T-cell (primary cell): ENCODE measurements around the gene CD320. TPM values are rescaled to one million over a fixed set of nuclear protein-coding genes. Genes with fewer than 3 reads are reported as not detected.
"Not testable (repeated sequence)": the region's sequence is repeated elsewhere in the genome, so short reads cannot be mapped to it uniquely, and the experiment has no call there.

Experiments
- ATAC-seq, 4 experiments: fragments of 200-7000 bp in 3 of 4; fragments of 150-1000 bp in 1 of 4; cut with Tn5 transposase; replicated peaks in 1 of 4; 1 replicate in 3 of 4; 2 replicates in 1 of 4; pipeline ENCODE4 v1.10.0; 2021; ENCODE audit warnings: moderate library complexity in 3 of 4, mild to moderate bottlenecking in 2 of 4, moderate number of reproducible peaks in 1 of 4
- CTCF ChIA-PET, 2 donors: fragments of 300-600 bp; sonication (Branson Sonifier 250); formaldehyde crosslinking; loops; one replicate each; lab custom pipeline; 2022; ENCODE audit warnings: antibody characterized with exemption in 2 of 2; lab: Charles Lee
- POLR2A ChIA-PET, 2 donors: fragments of 300-600 bp; sonication (Branson Sonifier 250); formaldehyde crosslinking; loops; one replicate each; lab custom pipeline; 2022; ENCODE audit warnings: antibody characterized with exemption in 2 of 2; lab: Charles Lee
- DNase-seq, 35 experiments: peaks; one replicate each; pipeline versions ENCODE4 v3.0.0 to v3.0.0-alpha.2; 2013 to 2023
- H3K27ac ChIP-seq: one replicate; pipeline ENCODE4 v1.5.1; 2013; ENCODE audit warnings: low read length
- H3K27me3 ChIP-seq, 2 experiments: replicated peaks in 1 of 2; 1 replicate in 1 of 2; 2 replicates in 1 of 2; pipeline versions ENCODE4 v1.6.1 to v1.7.0; 2013; ENCODE audit warnings: low read length in 1 of 2, mixed read lengths in 1 of 2; ENCODE audit not compliant: control insufficient read depth in 2 of 2, insufficient read depth in 2 of 2; ENCODE audit errors: extremely low read depth in 1 of 2
- H3K36me3 ChIP-seq, 2 donors: 1 replicate in 1 of 2; 2 replicates in 1 of 2; pipeline versions ENCODE4 v1.6.1 to v1.7.0; 2013; ENCODE audit warnings: low read length in 1 of 2; ENCODE audit not compliant: control insufficient read depth in 2 of 2, insufficient read depth in 1 of 2; ENCODE audit errors: extremely low read depth in 1 of 2
- H3K4me1 ChIP-seq, 2 experiments: 1 replicate in 1 of 2; 2 replicates in 1 of 2; pipeline versions ENCODE4 v1.6.1 to v1.7.0; 2013; ENCODE audit warnings: low read length in 2 of 2, mixed read lengths in 1 of 2; ENCODE audit not compliant: insufficient read depth in 2 of 2, control insufficient read depth in 1 of 2; ENCODE audit errors: extremely low read depth in 1 of 2
- H3K4me3 ChIP-seq, 2 donors: 1 replicate in 1 of 2; 2 replicates in 1 of 2; pipeline versions ENCODE4 v1.5.1 to v1.7.0; 2013; ENCODE audit warnings: mild to moderate bottlenecking in 2 of 2, low read length in 1 of 2, moderate library complexity in 1 of 2; ENCODE audit not compliant: control insufficient read depth in 1 of 2; ENCODE audit errors: extremely low read depth in 1 of 2
- H3K9me3 ChIP-seq: 2 replicates; pipeline ENCODE4 v1.7.0; 2013
- H3K27ac Mint-ChIP-seq, 2 donors: one replicate each; pipeline ENCODE4 v1.8.0; 2020 to 2021; ENCODE audit warnings: mild to moderate bottlenecking in 2 of 2, mixed read lengths in 2 of 2
- H3K27me3 Mint-ChIP-seq, 2 donors: one replicate each; pipeline ENCODE4 v1.8.0; 2021 to 2022; ENCODE audit warnings: mixed read lengths in 2 of 2
- H3K36me3 Mint-ChIP-seq: one replicate; pipeline ENCODE4 v1.8.0; 2021; ENCODE audit warnings: mixed read lengths
- H3K4me1 Mint-ChIP-seq, 3 donors: one replicate each; pipeline ENCODE4 v1.8.0; 2020 to 2022; ENCODE audit warnings: mixed read lengths in 3 of 3, mild to moderate bottlenecking in 1 of 3
- H3K4me3 Mint-ChIP-seq, 3 donors: one replicate each; pipeline ENCODE4 v1.8.0; 2020 to 2022; ENCODE audit warnings: mild to moderate bottlenecking in 3 of 3, mixed read lengths in 3 of 3, moderate library complexity in 3 of 3
- H3K9me3 Mint-ChIP-seq, 3 donors: one replicate each; pipeline ENCODE4 v1.8.0; 2020 to 2022; ENCODE audit warnings: mixed read lengths in 3 of 3
- WGBS: methylation state at CpG from one replicate; pipeline ENCODE4 v1.1.5; 2013; ENCODE audit warnings: missing lambda C conversion rate; ENCODE audit not compliant: insufficient coverage; 5-methylcytosine and 5-hydroxymethylcytosine counted together
- total RNA-seq, 35 experiments: library from RNA in 6 of 35; stranded (reverse) in 6 of 35; fragments of 120-200 nt in 1 of 35; gene quantifications; one replicate each; pipeline versions ENCODE4 v1.2.1 to v1.2.4 and lab custom pipeline; 2013 to 2026

Gene CD320
- total RNA-seq, 5 donors from 2014 or later (not counting 1 experiment from before 2014, with no cell fraction given) = 26.1 to 41.5 (median 37.4) TPM

DNA sequence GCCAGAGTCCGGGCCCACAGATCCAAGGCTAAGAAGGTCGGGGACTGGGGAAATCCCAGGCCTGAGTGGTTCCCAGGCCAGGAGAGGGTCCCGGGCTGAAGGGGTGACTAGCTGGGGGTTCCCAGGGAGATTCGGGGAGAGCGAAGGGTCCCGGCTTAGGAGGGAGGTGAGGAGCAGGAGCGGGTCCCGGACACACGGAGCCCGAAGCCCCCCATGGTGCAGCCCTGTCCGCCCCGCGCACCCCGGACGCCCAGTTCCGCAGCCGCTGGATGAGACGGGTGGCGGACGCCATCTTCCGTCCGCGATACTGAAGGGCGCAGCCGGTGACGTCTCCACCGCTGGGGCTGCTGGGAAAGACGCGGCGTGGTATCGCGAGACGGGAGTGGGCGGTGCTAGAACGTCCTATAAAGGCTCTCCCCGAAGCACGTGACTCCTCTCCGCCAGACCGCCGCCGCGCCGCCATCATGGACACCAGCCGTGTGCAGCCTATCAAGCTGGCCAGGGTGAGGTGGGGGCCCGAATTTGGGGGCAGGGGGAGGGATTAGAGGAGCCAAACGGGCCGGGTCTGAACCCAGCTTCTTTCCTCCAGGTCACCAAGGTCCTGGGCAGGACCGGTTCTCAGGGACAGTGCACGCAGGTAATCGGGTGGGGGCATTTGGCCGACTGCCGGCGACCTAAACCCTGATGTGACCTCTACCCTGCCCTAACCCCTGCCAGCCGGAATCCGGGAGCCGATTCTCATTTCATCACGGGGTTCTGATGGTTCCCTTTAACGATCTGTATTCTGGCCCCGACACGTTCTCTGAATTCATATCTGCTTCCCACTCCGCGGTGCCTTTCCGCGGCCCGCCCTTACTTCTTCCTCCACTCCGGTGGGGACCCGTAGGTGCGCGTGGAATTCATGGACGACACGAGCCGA is 13.2 kb upstream of the CD320 start, which contains the start of the genes NDUFA7 and RPS28:
TSS of gene NDUFA7 (minus strand) at position 309 of the 919 bp plus-strand sequence. CDS start at position 292, 17 bp downstream.
TSS of gene RPS28 (plus strand) at position 430 of the 919 bp plus-strand sequence. CDS start at position 465, 35 bp downstream.
- CTCF ChIA-PET = interaction anchor here (0.6 to 1.2 kb wide), 4 partner anchors 20 to 401 kb away, joined by 3 to 4 read pairs (median 4); partner anchors contain the start of gene TIMM44 (in 1 of the 2)
- Histone ChIP-seq H3K4me3 (peak within 1 kb of the TSS; percentile 94 to 99), H3K27ac (peak within 1 kb of the TSS; percentile 88), H3K4me1 (peaks cover 16 to 49% of the 10 kb centered on the region in 2 experiments), H3K36me3 (peaks cover 7 to 24% of the 10 kb centered on the region in 2 donors), H3K9me3 (no peaks in the 10 kb centered on the region), H3K27me3 (no peaks in the 10 kb centered on the region)
- peaks cover 3% of the 10 kb centered on the region for H3K36me3 Mint-ChIP-seq
- DNase-seq = peak; percentile 91 to 99 (median 96)
- peak within 1 kb of the TSS; percentile 95 to 97 for H3K27ac Mint-ChIP-seq
- WGBS = under 1% methylated on average over 69 of the region's 72 CpGs
- no peaks in the 10 kb centered on the region for H3K9me3 Mint-ChIP-seq
- POLR2A ChIA-PET = no interaction called here
- peak; percentile 92 to 97 (median 96) for ATAC-seq
- H3K27me3 Mint-ChIP-seq = no peaks in the 10 kb centered on the region
- peaks cover 31 to 42% (median 38%) of the 10 kb centered on the region in 3 donors for H3K4me1 Mint-ChIP-seq
- H3K4me3 Mint-ChIP-seq = peak within 1 kb of the TSS; percentile 92 to 97 (median 94)

DNA sequence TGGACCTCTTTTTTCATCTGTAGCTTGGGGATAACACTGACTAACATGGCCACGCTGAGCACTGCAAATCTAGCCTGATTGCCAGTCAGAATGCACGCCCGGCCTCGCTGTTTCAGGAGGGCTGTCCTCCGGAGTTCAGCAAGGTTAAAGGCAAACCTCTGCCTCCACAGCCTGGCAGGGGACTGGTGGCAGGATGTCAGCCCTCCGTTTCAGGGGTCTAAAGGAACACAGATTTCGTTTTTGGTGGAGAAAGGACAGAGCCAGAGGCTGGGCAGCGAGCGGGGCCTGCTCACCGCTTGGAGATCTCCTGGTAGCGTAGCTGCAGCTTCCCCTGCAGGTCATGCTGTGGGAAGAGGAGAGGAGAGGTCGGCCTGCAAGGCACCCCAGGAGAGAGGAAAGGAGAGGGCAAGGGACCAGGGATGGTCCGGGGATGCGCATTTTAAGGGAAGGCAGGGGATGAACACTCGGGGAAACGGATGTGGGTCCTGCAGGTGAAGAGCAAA is 12.5 kb upstream of the CD320 start:
- DNase-seq (peak in 1 of 35 experiments; percentile 6), ATAC-seq (peak; percentile 0 to 12 (median 6))
- no peaks in the 10 kb centered on the region for H3K9me3 ChIP-seq
- Mint-ChIP-seq H3K4me3 (peak overlapping the region; percentile 92 to 97 (median 94)), H3K9me3 (no peaks in the 10 kb centered on the region), H3K36me3 (peaks cover 4% of the 10 kb centered on the region), H3K27me3 (no peaks in the 10 kb centered on the region), H3K27ac (peak overlapping the region; percentile 95 to 97), H3K4me1 (peaks cover 31 to 43% (median 38%) of the 10 kb centered on the region in 3 donors)
- no peaks in the 10 kb centered on the region for H3K27me3 ChIP-seq
- peaks cover 16 to 49% of the 10 kb centered on the region in 2 experiments for H3K4me1 ChIP-seq
- 2% methylated on average over 15 of the region's 16 CpGs for WGBS
- peak overlapping the region; percentile 88 for H3K27ac ChIP-seq
- CTCF ChIA-PET = interaction anchor here in 1 of 2 donors (0.6 to 1.2 kb wide), 2 partner anchors 377 to 400 kb away, joined by 4 read pairs; partner anchors contain the start of gene TIMM44
- H3K36me3 ChIP-seq = peaks cover 7 to 28% of the 10 kb centered on the region in 2 donors
- POLR2A ChIA-PET = interaction anchor here in 1 of 2 donors (0.6 kb wide), 1 partner anchor 1446 kb away, joined by 3 read pairs; no protein-coding TSS in a partner anchor
- H3K4me3 ChIP-seq = peak overlapping the region; percentile 78 to 94

DNA sequence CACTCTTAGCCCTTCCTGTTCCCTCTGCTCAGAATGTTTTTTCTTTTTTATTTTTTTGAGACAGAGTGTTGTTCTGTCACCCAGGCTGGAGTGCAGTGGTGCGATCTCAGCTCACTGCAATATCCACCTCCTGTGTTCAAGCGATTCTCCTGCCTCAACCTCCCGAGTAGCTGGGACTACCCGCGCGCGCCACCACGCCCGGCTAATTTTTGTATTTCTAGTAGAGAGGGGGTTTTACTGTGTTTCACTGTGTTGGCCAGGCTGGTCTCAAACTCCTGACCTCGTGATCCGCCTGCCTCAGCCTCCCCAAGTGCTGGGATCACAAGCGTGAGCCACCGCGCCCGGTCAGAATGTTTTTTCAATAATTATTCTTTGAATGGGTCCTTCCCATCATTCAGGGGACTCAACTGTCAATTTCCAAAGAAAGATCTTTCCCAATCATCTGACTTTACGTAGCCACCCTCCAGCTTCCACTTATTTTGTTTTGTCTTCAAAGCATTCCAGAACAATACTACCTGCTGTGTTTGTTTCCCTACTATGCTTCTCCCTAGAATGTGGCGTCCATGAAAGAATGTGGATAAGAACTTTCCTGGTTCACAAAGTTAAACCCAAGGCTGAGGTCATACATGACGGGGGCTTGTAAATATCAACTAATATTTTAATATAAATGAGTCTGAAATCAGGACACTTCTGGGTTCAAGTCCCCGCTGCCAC is 11.8 kb upstream of the CD320 start:
- H3K9me3 ChIP-seq = no peaks in the 10 kb centered on the region
- peaks cover 8% of the 10 kb centered on the region for H3K36me3 Mint-ChIP-seq
- CTCF ChIA-PET = interaction anchor here in 1 of 2 donors (1.2 kb wide), 1 partner anchor 376 kb away, joined by 4 read pairs; the partner anchor contains the start of gene TIMM44
- no peaks in the 10 kb centered on the region for H3K27me3 Mint-ChIP-seq
- H3K4me1 ChIP-seq = peaks cover 16 to 49% of the 10 kb centered on the region in 2 experiments
- ATAC-seq (no peak), DNase-seq (no peak)
- no peaks in the 10 kb centered on the region for H3K9me3 Mint-ChIP-seq
- peak overlapping the region; percentile 95 to 97 for H3K27ac Mint-ChIP-seq
- peak overlapping the region; percentile 92 to 97 (median 94) for H3K4me3 Mint-ChIP-seq
- peaks cover 7 to 34% of the 10 kb centered on the region in 2 donors for H3K36me3 ChIP-seq
- H3K4me1 Mint-ChIP-seq = peaks cover 31 to 44% (median 38%) of the 10 kb centered on the region in 3 donors
- peak overlapping the region; percentile 88 for H3K27ac ChIP-seq
- peak overlapping the region; percentile 78 to 94 for H3K4me3 ChIP-seq
- WGBS = 89% methylated on average over 7 of the region's 19 CpGs
- POLR2A ChIA-PET = interaction anchor here in 1 of 2 donors (0.6 kb wide), 1 partner anchor 1446 kb away, joined by 3 read pairs; no protein-coding TSS in a partner anchor
- H3K27me3 ChIP-seq = no peaks in the 10 kb centered on the region

DNA sequence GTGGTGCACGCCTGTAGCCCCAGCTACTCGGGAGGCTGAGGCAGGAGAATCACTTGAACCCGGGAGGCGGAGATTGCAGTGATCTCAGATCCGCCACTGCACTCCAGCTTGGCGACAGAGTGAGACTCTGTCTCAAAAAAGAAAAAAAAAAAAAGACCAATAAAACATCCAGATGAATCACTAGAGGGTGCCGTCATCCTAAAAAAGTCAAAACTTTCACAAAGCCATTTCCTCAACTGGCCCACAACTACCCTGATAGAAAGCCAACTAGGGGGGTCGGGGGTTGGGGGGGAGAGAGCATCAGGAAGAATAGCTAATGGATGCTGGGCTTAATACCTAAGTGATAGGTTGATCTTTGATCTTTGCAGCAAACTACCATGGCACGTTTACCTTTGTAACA is 10.7 kb upstream of the CD320 start:
- ATAC-seq, H3K27ac Mint-ChIP-seq, H3K27ac ChIP-seq, H3K36me3 Mint-ChIP-seq, H3K9me3 Mint-ChIP-seq, DNase-seq, H3K27me3 Mint-ChIP-seq, H3K27me3 ChIP-seq, H3K9me3 ChIP-seq, H3K4me3 ChIP-seq: not testable (repeated sequence)
- H3K36me3 ChIP-seq = peaks cover 0 to 39% of the 10 kb centered on the region in 2 donors
- Mint-ChIP-seq H3K4me1 (peaks cover 31 to 40% (median 38%) of the 10 kb centered on the region in 3 donors), H3K4me3 (peak overlapping the region in 2 of 3 donors; percentile 22 to 24)
- WGBS = 86% methylated on average over 2 of the region's 9 CpGs
- POLR2A ChIA-PET = interaction anchor here in 1 of 2 donors (0.6 kb wide), 1 partner anchor 126 kb away, joined by 9 read pairs; no protein-coding TSS in a partner anchor
- CTCF ChIA-PET = interaction anchor here (0.7 kb wide), 3 partner anchors 18 to 374 kb away, joined by 3 to 6 read pairs (median 3); no protein-coding TSS in a partner anchor
- peaks cover 16 to 43% of the 10 kb centered on the region in 2 experiments for H3K4me1 ChIP-seq

DNA sequence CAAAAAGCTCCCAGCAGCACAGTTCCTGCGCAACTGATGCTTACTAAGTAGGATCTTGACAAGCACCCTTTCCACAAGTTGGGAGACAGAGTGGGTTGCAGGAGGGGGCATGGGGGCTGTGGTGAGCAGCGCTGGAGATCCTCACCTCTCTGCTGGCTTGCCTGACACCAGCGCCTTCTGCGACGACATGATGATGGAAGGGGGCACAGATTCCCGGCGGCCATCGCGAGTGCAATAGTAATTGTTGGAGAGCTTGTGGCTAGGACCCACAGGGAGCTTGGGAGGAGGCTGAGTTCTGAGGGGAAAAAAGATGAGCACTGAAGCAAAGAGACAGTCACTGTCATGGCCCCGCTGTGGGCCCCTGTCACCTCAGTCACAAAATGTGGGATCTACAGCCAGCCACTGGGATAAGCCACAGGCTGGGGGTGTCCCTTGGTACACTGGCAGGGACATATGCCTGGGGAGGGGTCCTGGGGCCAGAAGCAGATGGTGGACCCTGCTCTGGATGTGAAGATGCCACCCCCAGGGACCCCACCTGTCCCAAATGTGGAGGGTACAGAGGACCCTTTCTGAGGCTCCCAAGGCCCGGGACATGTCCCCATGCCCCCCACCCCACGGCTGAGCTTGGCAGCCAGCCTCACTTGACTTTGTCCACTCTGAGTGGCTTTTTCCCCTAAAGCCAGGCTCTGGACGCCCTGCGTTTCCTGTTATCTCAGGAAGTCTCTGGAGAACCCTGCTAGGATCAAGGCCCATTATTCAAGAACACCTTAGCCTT is 8.4 kb upstream of the CD320 start:
- no peaks in the 10 kb centered on the region for H3K27me3 ChIP-seq
- CTCF ChIA-PET = interaction anchor here in 1 of 2 donors (0.6 kb wide), 1 partner anchor 21 kb away, joined by 6 read pairs; no protein-coding TSS in a partner anchor
- no peak overlapping the region for H3K4me3 ChIP-seq
- Mint-ChIP-seq H3K36me3 (peaks cover 8% of the 10 kb centered on the region), H3K9me3 (no peaks in the 10 kb centered on the region), H3K27ac (no peak overlapping the region), H3K27me3 (no peaks in the 10 kb centered on the region), H3K4me3 (no peak overlapping the region), H3K4me1 (peaks cover 16 to 20% (median 20%) of the 10 kb centered on the region in 3 donors)
- no peak for DNase-seq
- H3K27ac ChIP-seq = no peak overlapping the region
- H3K9me3 ChIP-seq = no peaks in the 10 kb centered on the region
- ATAC-seq = no peak
- POLR2A ChIA-PET = no interaction called here
- peaks cover 8 to 21% of the 10 kb centered on the region in 2 experiments for H3K4me1 ChIP-seq
- peaks cover 5 to 40% of the 10 kb centered on the region in 2 donors for H3K36me3 ChIP-seq
- 100% methylated on average over 3 of the region's 14 CpGs for WGBS
